Glutamatergic neuron (in vitro differentiated cells): ENCODE results near the gene LPCAT3. TPM values are rescaled to one million over a fixed set of nuclear protein-coding genes. Genes with fewer than 3 reads are reported as not detected.

Source experiments
- DNase-seq: peaks from one replicate; pipeline ENCODE4 v3.0.0; 2022
- H3K27ac Mint-ChIP-seq: one replicate; pipeline ENCODE4 v1.8.0; 2020; ENCODE audit warnings: mild to moderate bottlenecking, mixed read lengths, inconsistent platforms; ENCODE audit not compliant: unreplicated experiment
- H3K27me3 Mint-ChIP-seq: one replicate; pipeline ENCODE4 v1.8.0; 2020; ENCODE audit warnings: mild to moderate bottlenecking, moderate library complexity, mixed read lengths, inconsistent platforms; ENCODE audit not compliant: unreplicated experiment
- H3K36me3 Mint-ChIP-seq: one replicate; pipeline ENCODE4 v1.8.0; 2020; ENCODE audit warnings: mild to moderate bottlenecking, mixed read lengths, inconsistent platforms; ENCODE audit not compliant: unreplicated experiment
- H3K4me1 Mint-ChIP-seq: one replicate; pipeline ENCODE4 v1.8.0; 2020; ENCODE audit warnings: mild to moderate bottlenecking, low read depth, mixed read lengths, inconsistent platforms; ENCODE audit not compliant: unreplicated experiment
- H3K4me3 Mint-ChIP-seq: one replicate; pipeline ENCODE4 v1.8.0; 2020; ENCODE audit warnings: mild to moderate bottlenecking, mixed read lengths, inconsistent platforms; ENCODE audit not compliant: unreplicated experiment
- H3K9me3 Mint-ChIP-seq: one replicate; pipeline ENCODE4 v1.8.0; 2020; ENCODE audit warnings: mild to moderate bottlenecking, moderate library complexity, mixed read lengths, inconsistent platforms; ENCODE audit not compliant: unreplicated experiment
- CTCF ChIP-seq: fragments of 200-600 bp; sonication (generic); IDR thresholded peaks from one replicate; pipeline ENCODE4 v1.5.0; 2021; ENCODE audit not compliant: partially characterized antibody, unreplicated experiment
- total RNA-seq: library from RNA; stranded (reverse); fragmentation: NEBNext Ultra II Directional; extraction: Animal tissue kit (Norgen Biotek cat#: 25700); gene quantifications from one replicate; pipeline ENCODE4 v1.2.1, GENCODE V29; 2021; ENCODE audit not compliant: unreplicated experiment

Gene LPCAT3
- total RNA-seq, 1 donor from 2014 or later: 53.3 TPM

DNA sequence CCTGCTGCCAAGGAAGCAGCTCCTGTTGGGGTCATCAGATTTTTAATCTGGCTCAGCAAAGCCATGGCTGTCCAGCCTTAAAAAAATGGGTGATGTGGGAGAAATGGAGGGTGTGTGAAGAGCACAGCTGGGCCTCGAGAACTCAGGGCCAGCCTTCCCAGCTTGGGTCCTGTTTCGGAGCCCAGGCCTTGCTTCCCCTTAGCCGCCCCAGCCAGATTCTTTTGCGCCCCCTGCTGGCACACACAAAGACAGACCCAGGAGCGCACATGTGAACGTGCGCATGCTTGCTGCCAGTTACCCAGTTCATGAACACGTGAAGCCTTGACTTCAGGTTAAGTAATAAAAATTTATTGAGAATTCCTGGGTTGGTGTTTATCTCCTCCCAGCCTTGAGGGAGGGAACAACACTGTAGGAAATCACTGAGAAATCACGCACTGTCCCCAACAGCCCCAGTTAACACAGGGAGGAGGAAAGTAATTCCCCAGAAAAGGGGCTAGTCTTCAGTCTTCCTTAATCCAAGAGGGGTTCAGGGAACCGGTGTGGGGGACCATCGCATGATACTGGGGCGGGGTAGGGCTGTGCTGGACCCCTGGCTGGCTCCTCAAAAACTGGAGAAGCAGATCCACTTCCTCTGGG lies 53.1 kb downstream of the LPCAT3 start:
- peak; percentile 90 for TF ChIP-seq CTCF
- no peaks in the 10 kb centered on the region for H3K36me3 Mint-ChIP-seq
- H3K4me3 Mint-ChIP-seq: no peak overlapping the region

GRCh38 chr12:6964605-6965025 lies 53.7 kb downstream of the LPCAT3 start:
- H3K27ac Mint-ChIP-seq: peak overlapping the region; percentile 33
- TF ChIP-seq CTCF: no peak
- no peaks in the 10 kb centered on the region for H3K36me3 Mint-ChIP-seq
- no peak for DNase-seq
- peaks cover 11% of the 10 kb centered on the region for H3K4me1 Mint-ChIP-seq
- H3K27me3 Mint-ChIP-seq: peaks cover 2% of the 10 kb centered on the region
- no peak overlapping the region for H3K4me3 Mint-ChIP-seq
- peaks cover 6% of the 10 kb centered on the region for H3K9me3 Mint-ChIP-seq

More for the DNA sequence above, 53.1 kb downstream of the LPCAT3 start:
- Mint-ChIP-seq H3K27me3 (peaks cover 2% of the 10 kb centered on the region), H3K4me1 (peaks cover 11% of the 10 kb centered on the region), H3K9me3 (peaks cover 8% of the 10 kb centered on the region), H3K27ac (peak overlapping the region; percentile 33)
- DNase-seq: peak; percentile 87

GRCh38 chr12:6963791-6964413 lies 54.4 kb downstream of the LPCAT3 start:
- peaks cover 2% of the 10 kb centered on the region for H3K27me3 Mint-ChIP-seq
- no peak overlapping the region for H3K4me3 Mint-ChIP-seq
- peak overlapping the region; percentile 33 for H3K27ac Mint-ChIP-seq
- peaks cover 5% of the 10 kb centered on the region for H3K9me3 Mint-ChIP-seq
- H3K36me3 Mint-ChIP-seq: no peaks in the 10 kb centered on the region
- TF ChIP-seq CTCF: no peak
- no peak for DNase-seq
- peaks cover 6% of the 10 kb centered on the region for H3K4me1 Mint-ChIP-seq

DNA sequence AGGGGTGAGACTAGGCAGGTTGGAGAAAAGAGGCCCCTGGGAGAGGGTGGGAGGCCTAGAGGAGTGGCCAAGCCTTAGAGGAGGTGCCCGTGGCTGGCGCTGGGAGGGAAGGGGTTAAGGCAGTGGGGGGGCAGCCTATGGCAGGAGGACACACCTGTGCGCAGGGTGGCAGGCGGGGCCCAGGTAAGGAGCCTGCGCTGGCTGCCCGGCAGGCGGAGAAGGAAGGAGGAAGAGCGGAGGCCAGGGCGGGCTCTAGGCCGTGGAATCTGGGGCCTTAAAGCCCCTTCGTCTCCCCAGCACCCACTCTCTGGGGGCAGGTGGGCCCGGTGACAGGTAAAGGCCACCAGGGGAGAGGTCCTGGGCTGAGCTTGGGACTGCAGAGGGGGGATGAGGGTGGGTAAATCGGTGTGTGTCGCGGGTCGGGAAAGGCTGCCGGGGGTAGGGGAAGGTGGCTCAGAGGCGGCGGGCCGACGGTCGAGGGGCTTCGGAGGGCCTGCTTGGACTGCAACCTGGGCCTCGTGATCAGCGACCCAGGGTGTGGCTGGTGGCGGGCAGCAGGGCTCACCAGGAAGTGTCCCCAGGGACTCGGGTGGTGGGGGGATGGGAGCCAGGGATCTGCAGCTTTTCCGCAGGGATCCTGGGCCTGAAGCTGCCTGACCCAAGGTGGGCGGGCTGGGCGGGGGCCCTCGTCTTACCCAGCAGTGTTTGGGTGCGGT lies 55.1 kb downstream of the LPCAT3 start:
- Mint-ChIP-seq H3K36me3 (no peaks in the 10 kb centered on the region), H3K27ac (peak overlapping the region; percentile 17), H3K4me1 (peaks cover 3% of the 10 kb centered on the region), H3K4me3 (peak overlapping the region; percentile 34), H3K27me3 (peaks cover 5% of the 10 kb centered on the region), H3K9me3 (peaks cover 7% of the 10 kb centered on the region)
- TF ChIP-seq CTCF: no peak
- no peak for DNase-seq
